GM12864 (cell line): ENCODE data around the gene KRTAP5-4.

ENCODE experiments used
- DNase-seq: peaks from one replicate; pipeline ENCODE4 v3.0.0-alpha.2; 2011; ENCODE audit warnings: low read depth
- H3K4me3 ChIP-seq: 2 replicates; pipeline ENCODE4 v1.5.1; 2011; ENCODE audit warnings: mild to moderate bottlenecking, low read depth, low read length, control low read depth
- CTCF ChIP-seq: IDR thresholded peaks from 2 replicates; pipeline ENCODE4 v1.5.1; 2011; ENCODE audit warnings: low read depth, mild to moderate bottlenecking, moderate library complexity, low read length, control low read depth, inconsistent platforms; ENCODE audit errors: missing control alignments

The KRTAP5-4 gene

GRCh38 chr11:1639666-1640065 lies 17.7 kb upstream of the KRTAP5-4 start:
- no peak for TF ChIP-seq CTCF
- no peak overlapping the region for H3K4me3 ChIP-seq
- no peak for DNase-seq

GRCh38 chr11:1639102-1639620 lies 17.2 kb upstream of the KRTAP5-4 start:
- DNase-seq: no peak

GRCh38 chr11:1638344-1638743 lies 16.4 kb upstream of the KRTAP5-4 start:
- no peak for TF ChIP-seq CTCF
- no peak for DNase-seq
- H3K4me3 ChIP-seq: no peak overlapping the region

More at GRCh38 chr11:1639102-1639620, 17.2 kb upstream of the KRTAP5-4 start:
- no peak overlapping the region for H3K4me3 ChIP-seq
- TF ChIP-seq CTCF: no peak

GRCh38 chr11:1637628-1638027 lies 15.7 kb upstream of the KRTAP5-4 start:
- TF ChIP-seq CTCF: no peak
- no peak overlapping the region for H3K4me3 ChIP-seq
- DNase-seq: no peak

GRCh38 chr11:1636291-1636950 lies 14.5 kb upstream of the KRTAP5-4 start:
- no peak for DNase-seq
- H3K4me3 ChIP-seq: no peak overlapping the region
- no peak for TF ChIP-seq CTCF

GRCh38 chr11:1633864-1634263 lies 11.9 kb upstream of the KRTAP5-4 start:
- DNase-seq: no peak
- H3K4me3 ChIP-seq: no peak overlapping the region
- TF ChIP-seq CTCF: no peak
